HG02678 (cell line): ENCODE data around the gene MYO9B.

ENCODE experiments used
- ATAC-seq: cut with Tn5 transposase; IDR thresholded peaks from one replicate; pipeline ENCODE4 v1.9.1; 2021; ENCODE audit warnings: mild to moderate bottlenecking, moderate library complexity; ENCODE audit not compliant: unreplicated experiment

MYO9B gene

GRCh38 chr19:17075035-17075863, at the start of gene MYO9B, which contains the start of gene HAUS8:
MYO9B (plus strand) TSS chr19:17075777; CDS start chr19:17101718, 25,941 bp downstream.
HAUS8 (minus strand) TSS chr19:17075452; CDS start chr19:17075422, 30 bp downstream.
- ATAC-seq, result peak; percentile 78

- ATAC-seq, result no peak
Measured at GRCh38 chr19:17025991-17026658, 49.5 kb upstream of the MYO9B start.

DNA sequence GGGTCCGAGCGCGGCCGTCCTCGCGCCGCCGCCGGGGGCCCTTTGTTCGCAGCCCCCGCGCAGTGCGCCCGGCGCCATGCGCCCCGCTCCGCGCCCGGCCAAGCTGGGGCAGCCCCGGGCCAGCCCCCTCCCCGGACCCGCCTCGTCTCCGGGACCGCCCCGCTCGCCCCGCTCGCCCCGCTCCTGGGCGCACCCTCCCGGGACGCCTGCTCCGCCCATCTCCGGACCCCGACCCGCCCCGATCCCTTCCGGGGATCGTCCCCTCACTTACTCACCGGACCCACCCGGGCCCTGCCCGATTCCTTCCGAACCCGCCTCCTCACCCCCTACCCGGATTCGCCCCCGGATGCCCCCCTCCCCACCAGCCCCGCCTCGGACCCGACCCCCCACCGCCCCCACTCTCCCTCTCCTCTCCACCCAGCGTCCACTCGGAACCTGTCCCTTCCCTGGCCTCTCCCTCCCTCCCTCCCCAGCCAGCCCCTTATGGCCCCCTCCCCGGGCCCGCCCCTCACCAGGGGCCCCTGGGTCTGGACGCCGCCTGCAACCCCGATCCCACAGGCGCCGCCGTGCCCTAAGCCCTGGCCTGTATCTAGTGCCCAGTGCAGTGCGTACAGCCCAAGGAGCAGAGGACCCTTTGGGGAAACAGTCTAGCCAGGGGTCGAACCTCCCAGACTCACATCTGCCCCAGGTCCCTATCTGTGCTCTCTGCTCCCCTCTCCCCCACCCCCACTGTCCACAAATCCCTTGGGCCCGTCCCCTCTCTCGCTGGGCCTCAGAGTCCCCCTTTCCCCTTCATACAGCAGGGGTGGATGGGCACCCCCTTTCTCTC, 48.7 kb upstream of the MYO9B start, which contains the start of gene CPAMD8:
CPAMD8 (minus strand) TSS at position 105 of the 829 bp plus-strand sequence. CDS start 168 bp downstream, outside the sequence.
- ATAC-seq, result no peak

GRCh38 chr19:17027535-17027975, 48.0 kb upstream of the MYO9B start:
- no peak for ATAC-seq

DNA sequence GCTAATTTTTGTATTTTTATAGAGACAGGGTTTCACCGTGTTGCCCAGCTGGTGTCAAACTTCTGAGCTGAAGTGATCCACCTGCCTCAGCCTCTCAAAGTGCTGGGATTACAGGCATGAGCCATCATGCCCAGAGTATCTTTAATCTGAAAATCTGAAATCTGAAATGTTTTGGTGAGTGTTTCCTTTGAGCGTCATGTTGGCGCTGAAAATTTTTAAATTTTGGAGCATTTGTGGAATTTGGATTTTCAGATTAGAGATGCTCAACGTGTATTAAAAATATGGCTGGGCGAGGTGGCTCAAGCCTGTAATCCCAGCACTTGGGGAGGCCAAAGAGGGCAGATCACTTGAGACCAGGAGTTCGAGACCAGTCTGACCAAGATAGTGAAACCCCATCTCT, 43.8 kb upstream of the MYO9B start:
- ATAC-seq, result no peak

GRCh38 chr19:17035842-17036424, 39.6 kb upstream of the MYO9B start:
- no peak for ATAC-seq

- no peak for ATAC-seq
Measured at GRCh38 chr19:17036640-17037039, 38.9 kb upstream of the MYO9B start.

DNA sequence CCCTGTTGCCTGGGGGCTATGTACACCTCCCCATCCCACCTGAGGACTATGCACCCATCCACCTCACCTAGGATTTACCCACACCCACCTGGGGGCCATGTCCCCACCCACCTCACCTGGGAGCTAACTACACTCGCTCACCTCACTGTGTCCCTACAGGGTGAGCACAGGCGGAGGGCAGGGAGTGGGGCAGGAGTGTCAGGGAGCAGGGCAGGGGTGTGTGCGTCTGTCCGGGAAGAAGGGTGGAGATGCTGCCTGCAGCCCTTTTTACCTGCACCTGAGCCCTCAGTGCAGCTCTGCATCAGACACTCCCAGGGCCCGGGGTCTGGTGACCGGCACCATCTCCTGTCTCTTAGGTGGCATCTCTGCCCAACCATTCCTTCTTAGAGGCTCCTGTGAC, 38.4 kb upstream of the MYO9B start:
- ATAC-seq, result no peak

DNA sequence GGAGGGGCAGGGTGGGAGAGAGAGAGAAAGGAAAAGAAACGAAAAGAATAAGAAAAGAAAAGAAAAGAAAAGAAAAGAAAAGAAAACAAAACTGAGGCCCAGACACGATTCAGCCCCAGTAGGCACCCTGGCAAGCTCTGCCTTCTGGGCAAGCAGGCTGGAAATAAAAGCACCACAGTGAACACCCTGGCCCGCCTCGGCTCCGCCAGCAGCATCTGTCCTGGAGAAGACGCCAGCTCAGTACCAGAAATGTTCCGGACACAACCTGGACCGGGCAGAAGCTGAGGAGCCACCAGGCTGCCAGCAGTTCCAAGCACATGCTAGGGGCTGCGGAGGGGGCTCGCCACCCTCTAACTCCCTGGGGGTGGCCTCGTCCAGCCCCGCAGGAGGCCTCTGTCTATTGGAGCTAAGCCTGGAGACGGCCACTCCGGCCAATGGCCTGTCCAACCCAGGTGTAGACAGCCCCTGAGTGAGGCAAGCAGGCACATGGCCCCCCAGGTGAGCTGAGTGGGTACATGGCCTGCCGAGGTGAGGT, 37.5 kb upstream of the MYO9B start:
- ATAC-seq, result no peak

DNA sequence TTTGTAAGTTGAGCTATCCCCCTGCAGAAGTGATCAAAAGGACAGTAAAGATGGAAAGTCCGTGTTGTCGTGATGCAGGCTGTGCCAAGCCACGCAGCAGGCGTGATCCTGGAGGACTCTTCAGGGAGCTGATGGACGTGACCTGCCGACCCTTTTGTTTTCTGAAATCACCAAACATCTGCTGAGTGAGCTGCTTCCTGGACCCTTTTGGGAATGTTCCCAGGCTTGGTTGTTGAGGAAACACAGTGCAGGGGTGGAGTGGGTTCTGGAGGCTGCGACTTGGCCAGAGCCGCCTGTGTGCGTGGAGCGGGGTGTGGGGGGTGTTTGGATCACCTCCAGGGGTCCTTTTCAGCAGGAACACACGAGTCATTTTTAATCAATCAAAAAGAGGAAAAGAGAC, 33.6 kb upstream of the MYO9B start:
- no peak for ATAC-seq

GRCh38 chr19:17043744-17044143, 31.8 kb upstream of the MYO9B start:
- no peak for ATAC-seq

DNA sequence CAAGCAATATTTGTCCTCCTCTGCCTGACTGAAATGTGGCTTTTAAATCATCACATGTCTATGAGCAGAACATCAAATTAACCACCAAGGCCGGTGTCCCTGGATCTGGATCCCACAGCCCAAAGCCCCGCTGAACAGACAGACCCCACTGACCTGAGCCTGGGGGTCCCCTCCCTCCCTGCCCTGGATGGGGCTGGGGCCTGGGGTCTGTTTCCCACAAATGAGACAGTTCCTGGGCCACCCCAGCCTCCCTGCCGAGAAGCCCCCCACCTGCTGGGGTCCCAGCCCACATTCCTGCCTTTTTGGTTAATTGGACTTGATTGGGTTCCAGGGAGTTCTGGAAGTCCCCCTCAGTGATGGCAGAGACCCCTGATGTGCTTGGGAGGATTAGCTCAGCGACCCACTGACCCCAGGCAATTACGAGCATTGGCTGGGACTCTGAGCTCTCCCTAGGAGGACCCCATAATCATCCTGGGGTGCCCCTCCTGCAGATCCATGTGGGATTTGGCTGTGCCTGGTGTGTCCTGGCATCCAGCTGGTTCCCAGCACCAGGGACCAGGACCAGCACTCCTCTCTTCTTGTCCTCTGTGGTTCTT, 29.6 kb upstream of the MYO9B start:
- no peak for ATAC-seq

- no peak for ATAC-seq
Measured at GRCh38 chr19:17048885-17049453, 26.6 kb upstream of the MYO9B start.

DNA sequence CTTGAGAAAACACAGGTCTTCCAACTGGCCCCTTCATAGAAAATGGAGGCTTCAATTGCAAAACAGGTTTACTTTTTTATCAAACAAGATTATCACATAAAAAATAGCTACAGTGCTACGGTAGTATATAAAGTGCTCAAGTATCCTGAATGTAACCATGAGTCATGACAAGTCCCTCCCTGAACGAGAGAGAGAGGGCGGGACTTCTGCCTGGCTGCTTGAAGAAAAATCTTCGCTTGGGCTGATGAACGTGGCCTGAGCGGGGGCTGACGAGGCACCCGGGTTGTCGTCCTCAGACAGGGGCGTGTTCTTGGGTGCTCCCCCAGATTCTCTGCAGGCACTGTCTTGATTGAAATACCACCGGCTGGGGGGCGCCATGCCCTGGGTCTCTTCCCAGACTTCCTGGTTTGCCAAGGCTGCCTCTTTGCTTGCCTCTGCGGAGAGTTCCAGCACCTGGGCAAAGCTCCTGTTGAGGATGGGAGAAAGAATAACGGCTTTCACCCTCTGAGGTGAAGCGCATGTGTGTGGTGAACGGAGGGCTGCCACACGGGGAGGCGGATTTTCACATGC, 25.8 kb upstream of the MYO9B start:
- no peak for ATAC-seq

GRCh38 chr19:17052439-17052838, 23.1 kb upstream of the MYO9B start:
- no peak for ATAC-seq

GRCh38 chr19:17054746-17055145, 20.8 kb upstream of the MYO9B start:
- no peak for ATAC-seq

DNA sequence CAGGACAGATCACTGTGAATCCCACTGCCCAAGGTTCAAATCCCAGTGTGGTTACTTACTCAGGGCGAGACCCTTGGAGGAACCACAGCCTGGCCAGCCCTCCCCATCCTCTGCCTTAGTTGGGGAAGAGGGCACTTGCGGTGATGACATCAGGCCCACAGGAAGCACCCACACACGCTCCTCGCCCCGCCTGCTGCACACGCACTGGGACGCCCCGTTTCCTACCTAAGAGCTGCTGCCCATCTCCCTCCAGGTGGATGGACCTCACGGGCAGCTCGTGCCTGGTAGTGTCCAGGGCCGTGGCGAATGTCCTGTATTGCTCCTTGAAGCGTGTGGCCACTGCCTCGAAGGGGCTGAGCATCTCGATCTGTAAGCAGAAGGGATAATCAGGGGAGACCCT, 19.9 kb upstream of the MYO9B start:
- no peak for ATAC-seq

DNA sequence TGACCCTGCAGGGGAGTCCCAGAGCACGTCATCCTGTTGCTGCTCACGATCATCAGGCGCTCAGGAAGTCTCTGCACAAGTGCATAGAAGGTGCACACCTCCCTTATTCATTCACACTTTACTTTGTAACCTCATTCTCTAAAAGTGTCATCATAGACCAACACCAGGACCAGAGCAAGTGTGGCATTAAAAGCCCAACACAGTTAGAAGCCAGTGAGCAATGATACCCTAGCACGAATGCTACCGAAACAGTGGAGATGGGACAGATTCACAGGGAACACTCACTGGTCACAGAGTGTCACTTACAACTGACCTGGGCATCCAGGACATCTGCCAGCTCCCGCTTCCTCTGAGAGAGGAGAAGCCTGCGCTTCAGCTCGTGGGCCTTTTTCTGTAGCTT, 17.3 kb upstream of the MYO9B start:
- ATAC-seq, result no peak

DNA sequence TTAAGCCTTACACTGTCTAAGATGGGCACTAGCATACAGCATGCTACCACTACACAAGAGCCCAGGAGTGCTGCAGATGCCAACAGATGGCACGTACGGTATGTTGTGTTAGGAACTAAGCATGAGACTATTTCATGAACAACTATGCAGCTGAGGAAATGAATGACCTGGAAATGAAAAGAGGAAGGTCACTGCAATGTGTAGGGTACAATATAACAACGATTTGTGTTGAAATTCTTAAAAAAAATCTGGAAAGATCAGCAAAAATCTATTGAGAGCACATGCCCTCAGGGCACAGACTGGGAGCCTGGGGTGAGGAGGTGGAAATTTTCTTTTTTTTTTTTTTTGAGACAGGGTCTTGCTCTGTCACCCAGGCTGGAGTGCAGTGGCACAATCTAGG, 14.8 kb upstream of the MYO9B start:
- ATAC-seq, result no peak
